Lower leg skin (tissue), 4 donors: ENCODE data around the gene ZGLP1. TPM values are rescaled to one million over a fixed set of nuclear protein-coding genes. Genes with fewer than 3 reads are reported as not detected.
"Not testable (repeated sequence)": the region's sequence is repeated elsewhere in the genome, so short reads cannot be mapped to it uniquely, and the experiment has no call there.

Experiments
- DNase-seq, 2 donors: peaks; one replicate each; pipeline ENCODE4 v3.0.0-alpha.2; 2019; ENCODE audit warnings: low spot score in 2 of 2
- H3K4me3 ChIP-seq: fragments of 200-600 bp; sonication (generic); 2 replicates; pipeline ENCODE4 v1.5.1; 2017; ENCODE audit warnings: mild to moderate bottlenecking, low read depth; ENCODE audit not compliant: poor library complexity, severe bottlenecking
- POLR2A ChIP-seq, 2 donors: fragments of 450-650 bp; IDR thresholded peaks; one replicate each; pipeline ENCODE4 v1.6.1; 2016 to 2017; ENCODE audit warnings: antibody characterized with exemption in 2 of 2, mild to moderate bottlenecking in 1 of 2, moderate library complexity in 1 of 2
- WGBS, 2 donors: methylation state at CpG; one replicate each; pipeline ENCODE4 v1.1.5; 2018; 5-methylcytosine and 5-hydroxymethylcytosine counted together
- intact Hi-C: fragments of 100-400 bp; cut with DNase I; formaldehyde crosslinking; loops from one replicate; pipeline ENCODE4 v1.15.0; 2023; ENCODE audit warnings: low total_unique reads
- total RNA-seq, 4 donors: library from RNA; depleted of rRNA; stranded (reverse); fragments of >200 nt; gene quantifications; one replicate each; pipeline ENCODE4 v1.1.0, GENCODE V29; 2016
- TF ChIP-seq, protein P1 (sequence below), 3 donors: fragments of 450-650 bp; IDR thresholded peaks; one replicate each; pipeline ENCODE4 v1.5.1; 2016; ENCODE audit warnings: antibody characterized with exemption in 3 of 3, mild to moderate bottlenecking in 3 of 3, moderate library complexity in 2 of 3

The ZGLP1 gene
- total RNA-seq, 4 donors from 2014 or later, result 2.2 to 3.8 (median 2.8) TPM; not detected in 1

GRCh38 chr19:10344780-10345179, 35.2 kb upstream of the ZGLP1 start:
- TF ChIP-seq POLR2A (IDR thresholded peaks at IDR 0.05), result no peak
- TF ChIP-seq, protein P1, sequence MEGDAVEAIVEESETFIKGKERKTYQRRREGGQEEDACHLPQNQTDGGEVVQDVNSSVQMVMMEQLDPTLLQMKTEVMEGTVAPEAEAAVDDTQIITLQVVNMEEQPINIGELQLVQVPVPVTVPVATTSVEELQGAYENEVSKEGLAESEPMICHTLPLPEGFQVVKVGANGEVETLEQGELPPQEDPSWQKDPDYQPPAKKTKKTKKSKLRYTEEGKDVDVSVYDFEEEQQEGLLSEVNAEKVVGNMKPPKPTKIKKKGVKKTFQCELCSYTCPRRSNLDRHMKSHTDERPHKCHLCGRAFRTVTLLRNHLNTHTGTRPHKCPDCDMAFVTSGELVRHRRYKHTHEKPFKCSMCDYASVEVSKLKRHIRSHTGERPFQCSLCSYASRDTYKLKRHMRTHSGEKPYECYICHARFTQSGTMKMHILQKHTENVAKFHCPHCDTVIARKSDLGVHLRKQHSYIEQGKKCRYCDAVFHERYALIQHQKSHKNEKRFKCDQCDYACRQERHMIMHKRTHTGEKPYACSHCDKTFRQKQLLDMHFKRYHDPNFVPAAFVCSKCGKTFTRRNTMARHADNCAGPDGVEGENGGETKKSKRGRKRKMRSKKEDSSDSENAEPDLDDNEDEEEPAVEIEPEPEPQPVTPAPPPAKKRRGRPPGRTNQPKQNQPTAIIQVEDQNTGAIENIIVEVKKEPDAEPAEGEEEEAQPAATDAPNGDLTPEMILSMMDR (IDR thresholded peaks at IDR 0.05), result no peak
- WGBS, 2 donors, result 77 to 85% methylated on average over 10 of the region's 10 CpGs
- H3K4me3 ChIP-seq, result no peak overlapping the region
- no peak for DNase-seq
- intact Hi-C loops, result no loop called here

GRCh38 chr19:10343495-10343894, 33.9 kb upstream of the ZGLP1 start:
- no peak for DNase-seq
- intact Hi-C loops, result no loop called here
- 66 to 69% methylated on average over 2 of the region's 2 CpGs for WGBS, 2 donors
- TF ChIP-seq POLR2A (IDR thresholded peaks at IDR 0.05), result no peak
- TF ChIP-seq, protein P1 (IDR thresholded peaks at IDR 0.05), result no peak
- no peak overlapping the region for H3K4me3 ChIP-seq

GRCh38 chr19:10339977-10340376, 30.4 kb upstream of the ZGLP1 start:
- no peak for TF ChIP-seq POLR2A (IDR thresholded peaks at IDR 0.05)
- TF ChIP-seq, protein P1 (IDR thresholded peaks at IDR 0.05), result no peak
- DNase-seq, result no peak
- intact Hi-C loops, result no loop called here
- WGBS, 2 donors, result 92 to 95% methylated on average over 5 of the region's 5 CpGs
- H3K4me3 ChIP-seq, result no peak overlapping the region

- intact Hi-C loops, result no loop called here
- WGBS, 2 donors, result 58 to 68% methylated on average over 13 to 14 of the region's 14 CpGs
- H3K4me3 ChIP-seq, result no peak within 1 kb of the TSS
- no peak for DNase-seq
- TF ChIP-seq POLR2A (IDR thresholded peaks at IDR 0.05), result no peak
- TF ChIP-seq, protein P1 (IDR thresholded peaks at IDR 0.05), result no peak
Measured at GRCh38 chr19:10339380-10339960, 29.9 kb upstream of the ZGLP1 start, which contains the start of gene ICAM3. Gene ICAM3 (minus strand): TSS chr19:10339624. CDS start chr19:10339614, 10 bp downstream.

DNA sequence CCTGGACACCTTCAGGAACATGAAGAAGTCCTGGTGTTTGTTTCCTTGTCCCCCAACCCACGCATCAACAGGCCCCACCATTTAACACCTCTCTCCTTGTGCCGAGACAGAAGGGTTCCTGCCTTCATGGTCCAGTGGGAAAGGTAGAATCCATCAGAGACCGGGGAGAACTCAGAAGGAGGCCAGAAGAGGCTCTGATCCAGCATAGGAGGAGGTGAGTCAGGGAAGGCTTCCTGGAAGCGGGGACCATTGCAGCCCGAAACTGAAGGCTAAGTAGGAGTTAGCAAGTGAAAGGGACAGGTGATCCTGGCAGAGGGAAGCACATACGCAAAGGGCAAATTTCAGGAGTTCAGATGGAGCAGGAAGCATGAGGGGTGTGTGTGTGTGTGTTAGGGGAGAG, 29.3 kb upstream of the ZGLP1 start:
- no peak for DNase-seq
- TF ChIP-seq, protein P1 (IDR thresholded peaks at IDR 0.05), result no peak
- 86 to 87% methylated on average over 6 of the region's 6 CpGs for WGBS, 2 donors
- intact Hi-C loops, result no loop called here
- no peak overlapping the region for H3K4me3 ChIP-seq

- WGBS, 2 donors, result 90 to 95% methylated on average over 9 of the region's 9 CpGs
- intact Hi-C loops, H3K4me3 ChIP-seq, DNase-seq: not testable (repeated sequence)
Measured at GRCh38 chr19:10336725-10337124, 27.1 kb upstream of the ZGLP1 start.
